ENCODE data around the gene FADS2. TPM values are rescaled to one million over a fixed set of nuclear protein-coding genes. Genes with fewer than 3 reads are reported as not detected.

Gene FADS2
- polyA plus RNA-seq, 1 donor from 2014 or later: 145 TPM

GRCh38 chr11:61916737-61917333 is 88.7 kb downstream of the FADS2 start:
- no peak overlapping the region for H3K4me2 ChIP-seq (ENCODE audit: low read length)
- H3K9me2 ChIP-seq (ENCODE audit: insufficient read depth, low read length): no peaks in the 10 kb centered on the region
- H3K9me3 ChIP-seq (ENCODE audit: low read length): no peaks in the 10 kb centered on the region
- no peaks in the 10 kb centered on the region for H4K20me1 ChIP-seq (ENCODE audit: insufficient read depth)
- no peak overlapping the region for H3K27ac ChIP-seq (ENCODE audit: low read length)
- no peaks in the 10 kb centered on the region for H3K36me3 ChIP-seq (ENCODE audit: insufficient read depth, low read length)
- H3K79me2 ChIP-seq (replicated peaks; ENCODE audit: insufficient read depth, low read length): no peaks in the 10 kb centered on the region
- H2AFZ ChIP-seq (ENCODE audit: low read depth, low read length): no peak overlapping the region
- peak overlapping the region; percentile 69 for H3K4me3 ChIP-seq (ENCODE audit: low read length)
- TF ChIP-seq RAD21 (conservative IDR thresholded peaks at IDR 0.05) (no peak), EP300 (conservative IDR thresholded peaks at IDR 0.05; ENCODE audit: poor library complexity, severe bottlenecking) (no peak), SMC3 (conservative IDR thresholded peaks at IDR 0.05; ENCODE audit: poor library complexity) (no peak)
- peak overlapping the region; percentile 59 for H3K9ac ChIP-seq (ENCODE audit: low read length)
- H3K27me3 ChIP-seq (ENCODE audit: insufficient read depth, low read depth, low read length): peaks cover 28% of the 10 kb centered on the region
- H3F3A ChIP-seq (ENCODE audit: insufficient read depth, low read length, poor library complexity, severe bottlenecking): no peaks in the 10 kb centered on the region

Small RNA genes within 50 kb of the gene (small RNA-seq; reads per million reads assigned to genes)
- 0 reads per million in 3 experiments for gene MIR6746

Other genes starting within 250 kb of the FADS2 start
- gene SYT7, start 247.2 kb upstream of the FADS2 start, polyA plus RNA-seq: 14.0 and 21.8 TPM in 2 replicates
- 4.5 and 5.7 TPM in 2 replicates for gene DAGLA, start 147.9 kb upstream of the FADS2 start, polyA plus RNA-seq
- gene MYRF, start 75.7 kb upstream of the FADS2 start, polyA plus RNA-seq: 0.16 and 0.86 TPM in 2 replicates
- gene TMEM258, start 35.7 kb upstream of the FADS2 start, polyA plus RNA-seq: 134 and 141 TPM in 2 replicates
- 27.2 and 33.9 TPM in 2 replicates for gene FEN1, start 35.4 kb upstream of the FADS2 start, polyA plus RNA-seq
- 102 and 119 TPM in 2 replicates for gene FADS1, start 11.3 kb upstream of the FADS2 start, polyA plus RNA-seq
- gene FADS3, start 63.2 kb downstream of the FADS2 start, polyA plus RNA-seq: 35.4 and 45.7 TPM in 2 replicates
- 1.6 and 4.0 TPM in 2 replicates for gene RAB3IL1, start 89.3 kb downstream of the FADS2 start, polyA plus RNA-seq
- gene BEST1, start 122.1 kb downstream of the FADS2 start, polyA plus RNA-seq: 6.4 and 7.7 TPM in 2 replicates
- 540 and 597 TPM in 2 replicates for gene FTH1, start 139.3 kb downstream of the FADS2 start, polyA plus RNA-seq